ENCODE measurements around the gene CUL4A.

GRCh38 chr13:113239986-113240385 lies 30.6 kb downstream of the CUL4A start:
- TF ChIP-seq POLR2A (IDR thresholded peaks at IDR 0.05) (no peak), CTCF (IDR thresholded peaks at IDR 0.05 in 4 of 5, conservative IDR thresholded peaks at IDR 0.05 in 1 of 5) (no peak)
